Gastroesophageal sphincter (tissue), 3 donors: ENCODE results near the gene FAM168B.

Experiments used
- EP300 ChIP-seq: sonication (generic); formaldehyde crosslinking; IDR thresholded peaks from one replicate; pipeline ENCODE4 v1.6.1; 2017; ENCODE audit warnings: antibody characterized with exemption, mild to moderate bottlenecking
- POLR2A ChIP-seq, 2 donors: fragments of 450-650 bp; IDR thresholded peaks; one replicate each; pipeline ENCODE4 v1.6.1; 2017; ENCODE audit warnings: antibody characterized with exemption in 2 of 2, mild to moderate bottlenecking in 2 of 2, moderate library complexity in 1 of 2
- POLR2AphosphoS5 ChIP-seq: sonication (generic); formaldehyde crosslinking; IDR thresholded peaks from one replicate; pipeline ENCODE4 v1.6.1; 2017; ENCODE audit warnings: antibody characterized with exemption
- TF ChIP-seq, protein P1 (sequence below), 4 experiments: fragments of 200-600 bp in 2 of 4; fragments of 450-650 bp in 2 of 4; sonication (generic) in 1 of 4; IDR thresholded peaks; one replicate each; pipeline ENCODE4 v1.5.1; 2017 to 2019; ENCODE audit warnings: antibody characterized with exemption in 4 of 4, mild to moderate bottlenecking in 2 of 4, moderate library complexity in 2 of 4

DNA sequence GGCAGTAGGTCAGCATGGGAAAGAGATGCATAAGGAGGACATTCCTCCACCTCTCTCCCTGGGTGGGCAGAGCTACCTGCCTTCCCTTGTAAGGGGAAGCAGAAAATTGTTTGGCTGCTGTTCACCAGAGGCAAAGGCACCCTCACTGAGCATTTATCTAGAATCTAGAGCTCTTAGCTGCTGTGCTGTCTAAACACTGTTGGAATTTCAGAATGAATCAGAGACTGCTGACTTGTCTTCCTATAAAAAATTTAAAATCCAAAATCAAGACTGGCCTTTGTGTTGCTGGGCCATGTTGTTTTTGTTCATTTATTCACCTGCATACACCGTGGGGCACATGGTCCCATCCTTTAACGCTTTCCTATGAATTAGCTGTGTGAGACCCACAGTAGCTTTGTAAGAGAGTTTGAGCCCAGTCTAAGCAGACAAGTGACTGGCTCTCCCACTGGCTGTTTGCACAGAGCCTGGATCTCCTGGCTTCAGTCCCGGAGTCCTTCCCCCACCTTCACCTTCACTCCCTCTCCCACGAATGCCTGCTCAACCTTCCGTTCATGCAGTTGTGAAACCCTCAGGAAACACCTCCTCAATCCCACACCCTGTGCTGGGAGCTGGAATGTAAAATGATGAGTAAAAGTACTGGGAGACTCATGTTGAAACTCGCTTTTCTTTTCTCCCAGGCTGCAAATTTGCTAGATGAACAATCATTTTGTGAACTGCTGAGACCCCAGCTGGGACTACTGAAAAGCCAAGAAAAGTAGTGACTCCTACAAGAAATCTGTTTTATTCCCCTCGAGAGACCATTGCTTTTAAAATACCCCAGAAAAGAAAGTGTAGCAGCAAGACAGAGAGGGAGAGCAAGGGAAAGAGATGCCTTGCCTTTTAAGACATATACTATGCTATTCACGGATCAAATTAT, 76.2 kb downstream of the FAM168B start:
- TF ChIP-seq POLR2A (IDR thresholded peaks at IDR 0.05) (no peak), EP300 (no peak), POLR2AphosphoS5 (no peak)
- TF ChIP-seq, protein P1, sequence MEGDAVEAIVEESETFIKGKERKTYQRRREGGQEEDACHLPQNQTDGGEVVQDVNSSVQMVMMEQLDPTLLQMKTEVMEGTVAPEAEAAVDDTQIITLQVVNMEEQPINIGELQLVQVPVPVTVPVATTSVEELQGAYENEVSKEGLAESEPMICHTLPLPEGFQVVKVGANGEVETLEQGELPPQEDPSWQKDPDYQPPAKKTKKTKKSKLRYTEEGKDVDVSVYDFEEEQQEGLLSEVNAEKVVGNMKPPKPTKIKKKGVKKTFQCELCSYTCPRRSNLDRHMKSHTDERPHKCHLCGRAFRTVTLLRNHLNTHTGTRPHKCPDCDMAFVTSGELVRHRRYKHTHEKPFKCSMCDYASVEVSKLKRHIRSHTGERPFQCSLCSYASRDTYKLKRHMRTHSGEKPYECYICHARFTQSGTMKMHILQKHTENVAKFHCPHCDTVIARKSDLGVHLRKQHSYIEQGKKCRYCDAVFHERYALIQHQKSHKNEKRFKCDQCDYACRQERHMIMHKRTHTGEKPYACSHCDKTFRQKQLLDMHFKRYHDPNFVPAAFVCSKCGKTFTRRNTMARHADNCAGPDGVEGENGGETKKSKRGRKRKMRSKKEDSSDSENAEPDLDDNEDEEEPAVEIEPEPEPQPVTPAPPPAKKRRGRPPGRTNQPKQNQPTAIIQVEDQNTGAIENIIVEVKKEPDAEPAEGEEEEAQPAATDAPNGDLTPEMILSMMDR (IDR thresholded peaks at IDR 0.05): no peak
